B cell (primary cell): Measurements from ENCODE around the gene ZNF775. TPM values are rescaled to one million over a fixed set of nuclear protein-coding genes. Genes with fewer than 3 reads are reported as not detected.

Source experiments
- ATAC-seq: fragments of 200-7000 bp; cut with Tn5 transposase; one replicate; pipeline ENCODE4 v1.10.0; 2021; ENCODE audit warnings: low read depth, mild to moderate bottlenecking, moderate number of reproducible peaks, moderate library complexity
- CTCF ChIA-PET: fragments of 350-600 bp; sonication (Branson Sonifier 250); formaldehyde crosslinking; loops from one replicate; lab custom pipeline; 2021; ENCODE audit warnings: antibody characterized with exemption, inconsistent platforms; lab: Charles Lee
- POLR2A ChIA-PET: fragments of 350-600 bp; sonication (Branson Sonifier 250); formaldehyde crosslinking; loops from one replicate; lab custom pipeline; 2021; ENCODE audit warnings: antibody characterized with exemption; lab: Charles Lee
- DNase-seq: peaks from one replicate; pipeline ENCODE4 v3.0.0; 2013
- H2AFZ ChIP-seq: 2 replicates; pipeline ENCODE4 v1.6.1; 2012; ENCODE audit warnings: mild to moderate bottlenecking, low read depth, low read length; ENCODE audit not compliant: insufficient read depth, poor library complexity, severe bottlenecking
- H3K27ac ChIP-seq, 2 donors: 1 replicate in 1 of 2; 2 replicates in 1 of 2; pipeline ENCODE4 v1.5.1; 2012 to 2013; ENCODE audit warnings: low read length in 2 of 2, mild to moderate bottlenecking in 2 of 2, moderate library complexity in 1 of 2
- H3K27me3 ChIP-seq, 4 experiments: fragments of 200-600 bp in 1 of 4; sonication (generic) in 1 of 4; replicated peaks in 1 of 4; 1 replicate in 2 of 4; 2 replicates in 2 of 4; pipeline versions ENCODE4 v1.6.1 to v1.7.0; 2013 to 2016; ENCODE audit warnings: low read length in 3 of 4, mild to moderate bottlenecking in 2 of 4, mixed read lengths in 1 of 4, moderate library complexity in 1 of 4; ENCODE audit not compliant: insufficient read depth in 4 of 4, control insufficient read depth in 3 of 4; ENCODE audit errors: control extremely low read depth in 1 of 4
- H3K36me3 ChIP-seq, 2 experiments: replicated peaks in 1 of 2; 1 replicate in 1 of 2; 2 replicates in 1 of 2; pipeline versions ENCODE4 v1.6.1 to v1.7.1; 2013; ENCODE audit warnings: low read length in 1 of 2; ENCODE audit not compliant: insufficient read depth in 2 of 2, control insufficient read depth in 1 of 2; ENCODE audit errors: control extremely low read depth in 1 of 2, extremely low read depth in 1 of 2
- H3K4me1 ChIP-seq, 2 donors: fragments of 200-600 bp in 1 of 2; sonication (generic) in 1 of 2; 1 replicate in 1 of 2; 2 replicates in 1 of 2; pipeline versions ENCODE4 v1.5.1 to v1.6.1; 2013 to 2017; ENCODE audit warnings: low read length in 2 of 2; ENCODE audit not compliant: control insufficient read depth in 2 of 2, insufficient read depth in 2 of 2
- H3K4me2 ChIP-seq: replicated peaks from 2 replicates; pipeline ENCODE3; 2012; ENCODE audit warnings: mild to moderate bottlenecking, low read depth, low read length; ENCODE audit not compliant: poor library complexity, severe bottlenecking
- H3K4me3 ChIP-seq, 5 experiments: fragments of 200-600 bp in 1 of 5; sonication (generic) in 1 of 5; 1 replicate in 3 of 5; 2 replicates in 2 of 5; pipeline versions ENCODE4 v1.5.1 to v1.7.0; 2011 to 2016; ENCODE audit warnings: low read length in 4 of 5, mild to moderate bottlenecking in 4 of 5, low read depth in 2 of 5, control low read depth in 1 of 5, moderate library complexity in 1 of 5; ENCODE audit not compliant: insufficient read depth in 1 of 5; ENCODE audit errors: control extremely low read depth in 1 of 5, extremely low read depth in 1 of 5
- H3K79me2 ChIP-seq: fragments of 200-600 bp; sonication (generic); one replicate; pipeline ENCODE4 v1.6.0; 2016; ENCODE audit warnings: low read length; ENCODE audit not compliant: control insufficient read depth, insufficient read depth
- H3K9ac ChIP-seq: fragments of 200-600 bp; sonication (generic); 2 replicates; pipeline ENCODE4 v1.6.1; 2017; ENCODE audit warnings: mild to moderate bottlenecking, low read length, moderate library complexity
- H3K9me3 ChIP-seq, 3 donors: one replicate each; pipeline versions ENCODE4 v1.6.1 to v1.7.1; 2013; ENCODE audit warnings: low read length in 2 of 3; ENCODE audit not compliant: control insufficient read depth in 2 of 3, insufficient read depth in 1 of 3; ENCODE audit errors: control extremely low read depth in 1 of 3
- H4K20me1 ChIP-seq: 2 replicates; pipeline ENCODE4 v1.6.0; 2012; ENCODE audit warnings: mild to moderate bottlenecking, low read length; ENCODE audit not compliant: insufficient read depth, control insufficient read depth, poor library complexity, severe bottlenecking
- H3K27ac Mint-ChIP-seq: one replicate; pipeline ENCODE4 v1.8.0; 2021; ENCODE audit warnings: mixed read lengths
- H3K27me3 Mint-ChIP-seq: one replicate; pipeline ENCODE4 v1.8.0; 2021; ENCODE audit warnings: mixed read lengths
- H3K4me1 Mint-ChIP-seq: one replicate; pipeline ENCODE4 v1.8.0; 2021; ENCODE audit warnings: mixed read lengths
- H3K4me3 Mint-ChIP-seq: one replicate; pipeline ENCODE4 v1.8.0; 2021; ENCODE audit warnings: mixed read lengths
- H3K9me3 Mint-ChIP-seq: one replicate; pipeline ENCODE4 v1.8.0; 2022; ENCODE audit warnings: mixed read lengths; ENCODE audit not compliant: insufficient read depth
- CTCF ChIP-seq: fragments of 200-600 bp; IDR thresholded peaks from one replicate; pipeline ENCODE4 v1.8.0; 2022; ENCODE audit warnings: antibody characterized with exemption, mild to moderate bottlenecking
- EZH2 ChIP-seq: IDR thresholded peaks from 2 replicates; pipeline ENCODE4 v1.6.1; 2012; ENCODE audit warnings: borderline replicate concordance, low read depth, mild to moderate bottlenecking, moderate library complexity, low read length; ENCODE audit not compliant: insufficient read depth, poor library complexity, severe bottlenecking
- WGBS: methylation state at CpG from one replicate; pipeline ENCODE4 v1.1.5; 2013; ENCODE audit warnings: missing lambda C conversion rate; ENCODE audit not compliant: insufficient coverage; 5-methylcytosine and 5-hydroxymethylcytosine counted together
- intact Hi-C: fragments of 100-400 bp; cut with micrococcal nuclease; formaldehyde crosslinking; loops from one replicate; pipeline ENCODE4 v1.10.0; 2022
- polyA plus RNA-seq: library from polyadenylated mRNA; depleted of rRNA; stranded (reverse); fragments of >200 nt; gene quantifications from 2 replicates; pipeline ENCODE4 v1.2.3, GENCODE V29; 2012
- total RNA-seq, 2 donors: library from RNA; stranded (reverse); fragments of 120-200 nt in 1 of 2; gene quantifications; 1 replicate in 1 of 2; 2 replicates in 1 of 2; pipeline versions ENCODE4 v1.2.3 to v1.2.4, GENCODE V29; 2013 to 2022

Gene ZNF775
- total and polyA plus RNA-seq, 2 donors (not counting 1 experiment from before 2014, with no cell fraction given): 4.2 to 12.1 TPM

- ChIA-PET POLR2A (interaction anchor here (0.7 to 4.4 kb wide), 3 partner anchors 10 to 49 kb away, joined by 6 to 64 read pairs (median 38); partner anchors contain the start of gene REPIN1), CTCF (interaction anchor here (1.0 to 2.4 kb wide), 12 partner anchors 9 to 640 kb away, joined by 3 to 35 read pairs (median 4); partner anchors contain the start of gene REPIN1)
- Mint-ChIP-seq H3K4me3 (peak overlapping the region; percentile 96), H3K27me3 (no peaks in the 10 kb centered on the region), H3K9me3 (no peaks in the 10 kb centered on the region), H3K4me1 (peaks cover 76% of the 10 kb centered on the region), H3K27ac (peak overlapping the region; percentile 89)
- H3K4me1 ChIP-seq: peaks cover 22 to 63% of the 10 kb centered on the region in 2 donors
- no peaks in the 10 kb centered on the region for H3K27me3 ChIP-seq
- DNase-seq (peak; percentile 66), ATAC-seq (no peak)
- TF ChIP-seq CTCF (no peak), EZH2 (no peak)
- intact Hi-C loops: loop anchor here (1.0 to 5.0 kb wide), 3 partner anchors 9 to 56 kb away; partner anchors contain the start of genes ACTR3C and LRRC61
- peaks cover 38% of the 10 kb centered on the region for H3K79me2 ChIP-seq
- H3K4me2 ChIP-seq: peak overlapping the region; percentile 97
- H3K9me3 ChIP-seq: no peaks in the 10 kb centered on the region
- 1% methylated on average over 26 of the region's 32 CpGs for WGBS
- peak overlapping the region; percentile 24 to 91 (median 77) for H3K4me3 ChIP-seq
- peaks cover 0 to 14% of the 10 kb centered on the region in 2 experiments for H3K36me3 ChIP-seq
- H2AFZ ChIP-seq: peak overlapping the region; percentile 86
- peak overlapping the region; percentile 84 for H3K9ac ChIP-seq
- peak overlapping the region; percentile 84 to 85 for H3K27ac ChIP-seq
- peaks cover 11% of the 10 kb centered on the region for H4K20me1 ChIP-seq
Measured at GRCh38 chr7:150378115-150378852, 846 bp upstream of the ZNF775 start.
